ENCODE data around the gene DCLK1. TPM values are rescaled to one million over a fixed set of nuclear protein-coding genes. Genes with fewer than 3 reads are reported as not detected.

The DCLK1 gene
- total and polyA plus RNA-seq, 10 donors, result 2.0 to 22.1 (median 11.7) TPM

DNA sequence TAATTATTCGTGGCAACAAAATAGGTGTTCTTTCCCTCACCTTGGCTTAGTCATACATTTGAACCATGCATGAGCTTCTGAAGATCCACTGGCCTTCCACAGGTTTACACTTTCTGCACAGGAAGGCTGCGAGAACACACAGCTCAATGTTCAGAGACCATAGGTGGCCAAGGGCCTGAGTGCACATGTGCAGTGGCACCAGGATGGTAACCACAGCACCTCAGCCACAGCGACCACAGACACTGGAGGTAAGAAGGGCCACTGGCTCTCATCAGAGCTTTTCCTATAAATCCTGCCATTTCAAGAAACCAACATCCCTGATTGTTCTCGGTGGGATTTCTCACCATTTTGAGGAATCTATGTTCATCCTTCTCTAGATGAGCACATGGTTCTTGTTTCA lies 1.6 kb downstream of the DCLK1 start:
- H3K4me3 ChIP-seq, result no peak overlapping the region
- no peaks in the 10 kb centered on the region for H3K9me3 ChIP-seq
- TF ChIP-seq, protein P1, sequence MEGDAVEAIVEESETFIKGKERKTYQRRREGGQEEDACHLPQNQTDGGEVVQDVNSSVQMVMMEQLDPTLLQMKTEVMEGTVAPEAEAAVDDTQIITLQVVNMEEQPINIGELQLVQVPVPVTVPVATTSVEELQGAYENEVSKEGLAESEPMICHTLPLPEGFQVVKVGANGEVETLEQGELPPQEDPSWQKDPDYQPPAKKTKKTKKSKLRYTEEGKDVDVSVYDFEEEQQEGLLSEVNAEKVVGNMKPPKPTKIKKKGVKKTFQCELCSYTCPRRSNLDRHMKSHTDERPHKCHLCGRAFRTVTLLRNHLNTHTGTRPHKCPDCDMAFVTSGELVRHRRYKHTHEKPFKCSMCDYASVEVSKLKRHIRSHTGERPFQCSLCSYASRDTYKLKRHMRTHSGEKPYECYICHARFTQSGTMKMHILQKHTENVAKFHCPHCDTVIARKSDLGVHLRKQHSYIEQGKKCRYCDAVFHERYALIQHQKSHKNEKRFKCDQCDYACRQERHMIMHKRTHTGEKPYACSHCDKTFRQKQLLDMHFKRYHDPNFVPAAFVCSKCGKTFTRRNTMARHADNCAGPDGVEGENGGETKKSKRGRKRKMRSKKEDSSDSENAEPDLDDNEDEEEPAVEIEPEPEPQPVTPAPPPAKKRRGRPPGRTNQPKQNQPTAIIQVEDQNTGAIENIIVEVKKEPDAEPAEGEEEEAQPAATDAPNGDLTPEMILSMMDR (IDR thresholded peaks at IDR 0.05 in 8 of 11, conservative IDR thresholded peaks at IDR 0.05 in 3 of 11), result no peak
- TF ChIP-seq POLR2A (IDR thresholded peaks at IDR 0.05) (no peak), POLR2AphosphoS5 (IDR thresholded peaks at IDR 0.05) (no peak)
- H3K4me1 ChIP-seq, result peaks cover 0 to 13% (median 3%) of the 10 kb centered on the region in 6 donors
- 76 to 87% (median 85%) methylated on average over 4 of the region's 4 CpGs for WGBS, 5 donors
- intact Hi-C loops (cut with DNase I; ENCODE audit: low total_unique reads), result no loop called here
- no peaks in the 10 kb centered on the region for H3K36me3 ChIP-seq
- H3K27me3 ChIP-seq (replicated peaks in 1 of 7), result peaks cover 0 to 34% (median 0%) of the 10 kb centered on the region in 7 donors
- DNase-seq, result no peak
- no peak overlapping the region for H3K27ac ChIP-seq

DNA sequence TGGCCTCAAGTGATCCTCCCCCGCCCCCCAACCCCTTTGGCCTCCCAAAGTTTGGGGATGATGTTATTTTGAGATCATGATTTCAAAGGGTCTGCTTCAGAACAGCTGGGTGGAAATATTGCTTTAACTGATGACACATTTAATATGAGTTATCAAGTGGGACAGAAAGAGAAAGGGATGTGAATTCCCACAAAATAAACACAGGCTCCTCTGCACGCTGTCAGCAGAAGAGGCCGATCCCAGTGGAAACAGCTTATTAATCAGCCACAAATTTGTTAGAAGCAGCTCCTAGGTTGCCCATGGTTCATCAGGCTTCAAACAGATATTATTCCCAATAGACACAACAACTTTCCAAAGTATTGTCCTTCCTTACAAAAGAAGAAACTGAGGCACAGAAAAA lies 4.7 kb downstream of the DCLK1 start:
- intact Hi-C loops (cut with DNase I; ENCODE audit: low total_unique reads), result no loop called here
- no peak for DNase-seq
- TF ChIP-seq, protein P1 (IDR thresholded peaks at IDR 0.05 in 8 of 11, conservative IDR thresholded peaks at IDR 0.05 in 3 of 11), result no peak
- TF ChIP-seq POLR2A (IDR thresholded peaks at IDR 0.05) (no peak), POLR2AphosphoS5 (IDR thresholded peaks at IDR 0.05) (no peak)
- H3K9me3 ChIP-seq, result no peaks in the 10 kb centered on the region
- peaks cover 0 to 19% (median 6%) of the 10 kb centered on the region in 6 donors for H3K4me1 ChIP-seq
- H3K36me3 ChIP-seq, result no peaks in the 10 kb centered on the region
- no peak overlapping the region for H3K27ac ChIP-seq
- H3K4me3 ChIP-seq, result no peak overlapping the region
- WGBS, 5 donors, result 74 to 94% (median 75%) methylated on average over 3 of the region's 3 CpGs
- peaks cover 0 to 26% (median 0%) of the 10 kb centered on the region in 7 donors for H3K27me3 ChIP-seq (replicated peaks in 1 of 7)

DNA sequence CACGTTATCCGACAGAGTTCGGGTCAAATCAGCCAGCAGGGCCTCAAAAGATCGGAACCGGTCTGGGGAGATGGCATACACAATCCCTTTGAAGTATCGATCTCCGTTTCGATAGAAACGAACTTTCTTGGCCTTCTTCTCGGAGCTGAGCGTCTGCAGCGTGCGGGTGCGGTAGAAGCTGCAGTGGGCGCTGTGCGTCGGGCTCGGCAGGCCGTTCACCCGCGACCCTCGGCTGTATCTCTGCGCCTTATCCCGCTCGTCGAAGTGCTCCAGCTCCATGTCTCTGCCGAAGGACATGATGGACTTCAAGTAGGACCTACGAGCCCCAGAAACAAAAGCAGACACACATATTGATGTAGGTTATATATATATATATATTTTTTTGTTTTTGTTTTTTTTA lies 5.3 kb downstream of the DCLK1 start:
- intact Hi-C loops (cut with DNase I; ENCODE audit: low total_unique reads), result no loop called here
- Histone ChIP-seq H3K9me3 (no peaks in the 10 kb centered on the region), H3K4me3 (no peak overlapping the region), H3K4me1 (peaks cover 0 to 19% (median 6%) of the 10 kb centered on the region in 6 donors), H3K27me3 (replicated peaks in 1 of 7) (peaks cover 0 to 20% (median 0%) of the 10 kb centered on the region in 7 donors), H3K36me3 (no peaks in the 10 kb centered on the region), H3K27ac (no peak overlapping the region)
- no peak for DNase-seq
- no peak for TF ChIP-seq POLR2A (IDR thresholded peaks at IDR 0.05)
- TF ChIP-seq, protein P1 (IDR thresholded peaks at IDR 0.05 in 8 of 11, conservative IDR thresholded peaks at IDR 0.05 in 3 of 11), result no peak
- TF ChIP-seq POLR2AphosphoS5 (IDR thresholded peaks at IDR 0.05), result no peak
- 89 to 93% (median 90%) methylated on average over 28 of the region's 28 CpGs for WGBS, 5 donors

DNA sequence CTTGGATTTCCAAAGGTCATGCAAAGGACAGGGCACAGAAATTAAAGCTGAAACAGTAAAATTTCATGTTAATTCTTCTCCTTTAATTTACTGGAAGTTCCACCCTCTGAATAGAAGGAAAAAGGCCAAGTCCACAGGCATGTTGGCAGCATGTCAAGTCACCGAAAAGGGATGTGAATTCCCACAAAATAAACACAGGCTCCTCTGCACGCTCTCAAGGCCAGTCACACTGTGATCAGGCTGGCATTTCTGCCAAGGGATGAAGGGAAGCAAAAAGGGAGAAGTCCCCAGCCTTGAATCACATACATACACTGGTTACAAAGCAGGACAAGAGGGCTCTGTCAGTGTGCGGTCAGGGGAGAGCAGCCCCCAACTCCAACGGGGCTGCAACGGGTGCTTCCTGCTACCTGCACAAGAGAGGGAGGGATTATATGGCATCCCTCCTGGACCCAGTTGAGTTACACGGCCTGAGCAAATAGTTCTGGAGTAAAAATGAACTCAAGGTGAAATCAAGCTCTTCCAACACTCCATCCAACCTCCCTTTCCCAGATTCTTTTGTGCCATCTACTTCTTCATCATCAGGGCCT lies 6.9 kb downstream of the DCLK1 start:
- DNase-seq, result no peak
- Histone ChIP-seq H3K27me3 (replicated peaks in 1 of 7) (peaks cover 0 to 5% (median 0%) of the 10 kb centered on the region in 7 donors), H3K36me3 (no peaks in the 10 kb centered on the region), H3K4me1 (peaks cover 0 to 11% (median 6%) of the 10 kb centered on the region in 6 donors), H3K27ac (peak overlapping the region in 7 of 8 donors; percentile 8 to 60 (median 48)), H3K9me3 (no peaks in the 10 kb centered on the region), H3K4me3 (no peak overlapping the region)
- TF ChIP-seq POLR2AphosphoS5 (IDR thresholded peaks at IDR 0.05), result no peak
- TF ChIP-seq, protein P1 (IDR thresholded peaks at IDR 0.05 in 8 of 11, conservative IDR thresholded peaks at IDR 0.05 in 3 of 11), result no peak
- TF ChIP-seq POLR2A (IDR thresholded peaks at IDR 0.05), result no peak
- WGBS, 5 donors, result 55 to 67% (median 60%) methylated on average over 5 to 6 of the region's 6 CpGs
- intact Hi-C loops (cut with DNase I; ENCODE audit: low total_unique reads), result no loop called here

Measured in spleen (tissue), 11 donors.